Keratinocyte (primary cell): ENCODE data around the gene VANGL2. TPM values are rescaled to one million over a fixed set of nuclear protein-coding genes. Genes with fewer than 3 reads are reported as not detected.

ENCODE experiments used
- DNase-seq: peaks from one replicate; pipeline ENCODE4 v3.0.0-alpha.2; 2011; ENCODE audit warnings: low read depth, missing footprints, low spot score
- FAIRE-seq: peaks from 2 replicates; lab custom pipeline; 2011; peaks lifted over from hg19 to GRCh38; lab: Jason Lieb, UNC
- H2AFZ ChIP-seq: 2 replicates; pipeline ENCODE4 v1.6.0; 2012; ENCODE audit warnings: low read length, control low read depth, inconsistent platforms; ENCODE audit not compliant: control insufficient read depth
- H3K27ac ChIP-seq: 2 replicates; pipeline ENCODE4 v1.5.1; 2011; ENCODE audit warnings: low read length; ENCODE audit not compliant: control insufficient read depth, insufficient read depth
- H3K27me3 ChIP-seq: 3 replicates; pipeline ENCODE4 v1.6.0; 2011; ENCODE audit warnings: low read length; ENCODE audit not compliant: control insufficient read depth, insufficient read depth; ENCODE audit errors: extremely low read depth
- H3K36me3 ChIP-seq, 2 experiments: 2 replicates in 1 of 2; 3 replicates in 1 of 2; pipeline ENCODE4 v1.5.1; 2011; ENCODE audit warnings: low read length in 2 of 2, mild to moderate bottlenecking in 1 of 2; ENCODE audit not compliant: control insufficient read depth in 2 of 2, insufficient read depth in 2 of 2; ENCODE audit errors: extremely low read depth in 1 of 2
- H3K4me1 ChIP-seq: 3 replicates; pipeline ENCODE4 v1.5.1; 2011; ENCODE audit warnings: low read length; ENCODE audit not compliant: control insufficient read depth, insufficient read depth; ENCODE audit errors: extremely low read depth
- H3K4me2 ChIP-seq: 3 replicates; pipeline ENCODE4 v1.6.0; 2011; ENCODE audit warnings: low read depth, low read length; ENCODE audit not compliant: control insufficient read depth, insufficient read depth; ENCODE audit errors: extremely low read depth
- H3K4me3 ChIP-seq, 3 experiments: fragments of 200-600 bp in 1 of 3; sonication (generic) in 1 of 3; 2 replicates in 2 of 3; 3 replicates in 1 of 3; pipeline ENCODE4 v1.5.1; 2011 to 2016; ENCODE audit warnings: low read length in 3 of 3, mild to moderate bottlenecking in 3 of 3, control low read depth in 2 of 3, inconsistent platforms in 1 of 3, low read depth in 1 of 3, mixed read lengths in 1 of 3, mixed run types in 1 of 3, moderate library complexity in 1 of 3; ENCODE audit not compliant: control insufficient read depth in 2 of 3, insufficient read depth in 2 of 3; ENCODE audit errors: extremely low read depth in 1 of 3
- H3K79me2 ChIP-seq: 2 replicates; pipeline ENCODE4 v1.6.0; 2012; ENCODE audit warnings: low read length; ENCODE audit not compliant: control insufficient read depth, insufficient read depth
- H3K9ac ChIP-seq: 3 replicates; pipeline ENCODE4 v1.6.0; 2011; ENCODE audit warnings: low read length; ENCODE audit not compliant: control insufficient read depth, insufficient read depth; ENCODE audit errors: extremely low read depth
- H3K9me1 ChIP-seq: 3 replicates; pipeline ENCODE4 v1.6.0; 2011; ENCODE audit warnings: low read length; ENCODE audit not compliant: control insufficient read depth, insufficient read depth; ENCODE audit errors: extremely low read depth
- H3K9me3 ChIP-seq: 2 replicates; pipeline ENCODE4 v1.5.1; 2012; ENCODE audit warnings: low read depth, low read length; ENCODE audit not compliant: control insufficient read depth
- H4K20me1 ChIP-seq: 3 replicates; pipeline ENCODE4 v1.6.0; 2011; ENCODE audit warnings: low read length; ENCODE audit not compliant: control insufficient read depth, insufficient read depth; ENCODE audit errors: extremely low read depth
- EZH2 ChIP-seq: IDR thresholded peaks from one replicate; pipeline ENCODE4 v1.6.1; 2012; ENCODE audit warnings: inconsistent platforms, mild to moderate bottlenecking, low read length, moderate library complexity
- dilution Hi-C: fragments of 300-500 bp; cut with MboI; formaldehyde crosslinking; loops from one replicate; pipeline ENCODE4 v1.7.0; 2020; ENCODE audit warnings: low sequenced_read_pairs; ENCODE audit not compliant: extremely low pct_ligation_motif_present
- polyA plus RNA-seq, 5 experiments: library from polyadenylated mRNA; depleted of rRNA in 3 of 5; stranded (reverse) in 3 of 5; stranded (forward) in 1 of 5; unstranded in 1 of 5; fragments of >200 nt; gene quantifications; 1 replicate in 1 of 5; 2 replicates in 3 of 5; 3 replicates in 1 of 5; pipeline versions ENCODE4 v1.2.1 to v1.2.3, GENCODE V29; 2011 to 2012; ENCODE audit warnings: missing spikeins in 2 of 5, low read depth in 1 of 5, low replicate concordance in 1 of 5
- TF ChIP-seq, protein P1 (sequence below), 3 experiments: IDR thresholded peaks in 1 of 3; conservative IDR thresholded peaks in 1 of 3; optimal IDR thresholded peaks in 1 of 3; 2 replicates in 2 of 3; 3 replicates in 1 of 3; pipeline versions ENCODE3 to v1.5.1; 2011; ENCODE audit warnings: low read length in 3 of 3, mild to moderate bottlenecking in 3 of 3, moderate library complexity in 2 of 3, control low read depth in 1 of 3, inconsistent platforms in 1 of 3; ENCODE audit not compliant: insufficient read depth in 2 of 3; ENCODE audit errors: extremely low read depth in 1 of 3

Gene VANGL2
- polyA plus RNA-seq, 1 donor (not counting 4 experiments of a cell fraction or from before 2014, with no cell fraction given), result 10.9 TPM

DNA sequence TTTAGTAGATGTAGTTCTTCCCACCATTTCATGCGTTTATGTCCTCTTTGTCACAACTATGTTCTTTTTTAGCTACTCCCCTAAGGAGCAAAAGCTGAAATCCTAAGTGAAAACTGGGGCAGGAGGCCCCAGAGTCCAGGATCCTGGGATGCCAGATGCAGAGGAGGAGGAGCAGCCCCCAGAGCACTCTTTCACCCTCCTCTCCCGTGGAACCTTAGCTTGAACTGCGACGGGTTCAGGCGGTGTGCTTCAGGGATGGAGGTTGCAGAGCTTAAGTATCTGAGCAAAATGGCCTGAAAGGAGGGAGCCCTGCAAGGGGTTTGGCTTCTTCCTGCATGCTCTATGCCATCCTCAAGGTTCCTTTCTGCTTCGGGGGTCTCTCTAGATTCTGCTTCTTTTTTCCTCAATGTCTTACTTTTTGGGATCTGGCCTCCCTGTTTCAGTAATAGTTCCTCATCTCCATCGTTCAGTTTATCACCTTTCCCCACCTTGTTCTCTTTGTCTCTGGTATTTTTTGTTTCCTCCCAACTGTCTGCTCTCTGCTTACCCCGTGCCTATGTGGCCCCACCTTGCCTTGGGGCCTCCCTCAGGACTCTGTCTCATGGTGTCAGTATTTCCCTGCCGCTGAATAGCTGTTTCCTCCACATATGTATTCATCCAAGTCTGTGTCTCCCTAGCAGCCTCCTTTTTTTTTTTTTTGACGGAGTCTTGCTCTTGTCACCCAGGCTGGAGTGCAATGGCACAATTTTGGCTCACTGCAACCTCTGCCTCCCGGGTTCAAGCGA lies 36.2 kb upstream of the VANGL2 start:
- H3K27ac ChIP-seq, result no peak overlapping the region
- no peak for FAIRE-seq
- dilution Hi-C loops, result no loop called here

DNA sequence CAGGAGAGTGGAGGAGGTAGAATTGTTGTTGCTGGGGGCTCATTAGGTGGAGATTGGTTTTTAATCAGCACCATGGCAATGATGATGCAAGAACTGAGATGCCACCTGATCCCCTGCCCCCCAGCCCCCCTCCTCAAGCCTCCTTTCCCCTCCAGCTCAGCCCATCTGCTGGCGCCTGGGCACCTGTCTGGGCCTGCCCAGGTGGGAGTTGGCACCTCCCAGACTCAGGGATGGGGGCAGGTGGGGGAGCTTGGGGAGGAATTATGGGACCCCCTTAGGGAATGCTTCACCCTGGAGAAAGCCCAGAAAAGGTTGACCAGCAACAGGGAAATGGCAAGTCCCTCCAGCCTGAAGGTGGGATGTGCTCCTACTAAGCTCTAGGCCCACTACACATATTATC lies 35.0 kb upstream of the VANGL2 start:
- TF ChIP-seq, protein P1, sequence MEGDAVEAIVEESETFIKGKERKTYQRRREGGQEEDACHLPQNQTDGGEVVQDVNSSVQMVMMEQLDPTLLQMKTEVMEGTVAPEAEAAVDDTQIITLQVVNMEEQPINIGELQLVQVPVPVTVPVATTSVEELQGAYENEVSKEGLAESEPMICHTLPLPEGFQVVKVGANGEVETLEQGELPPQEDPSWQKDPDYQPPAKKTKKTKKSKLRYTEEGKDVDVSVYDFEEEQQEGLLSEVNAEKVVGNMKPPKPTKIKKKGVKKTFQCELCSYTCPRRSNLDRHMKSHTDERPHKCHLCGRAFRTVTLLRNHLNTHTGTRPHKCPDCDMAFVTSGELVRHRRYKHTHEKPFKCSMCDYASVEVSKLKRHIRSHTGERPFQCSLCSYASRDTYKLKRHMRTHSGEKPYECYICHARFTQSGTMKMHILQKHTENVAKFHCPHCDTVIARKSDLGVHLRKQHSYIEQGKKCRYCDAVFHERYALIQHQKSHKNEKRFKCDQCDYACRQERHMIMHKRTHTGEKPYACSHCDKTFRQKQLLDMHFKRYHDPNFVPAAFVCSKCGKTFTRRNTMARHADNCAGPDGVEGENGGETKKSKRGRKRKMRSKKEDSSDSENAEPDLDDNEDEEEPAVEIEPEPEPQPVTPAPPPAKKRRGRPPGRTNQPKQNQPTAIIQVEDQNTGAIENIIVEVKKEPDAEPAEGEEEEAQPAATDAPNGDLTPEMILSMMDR (optimal IDR thresholded peaks at IDR 0.05 in 1 of 3, IDR thresholded peaks at IDR 0.05 in 1 of 3, conservative IDR thresholded peaks at IDR 0.05 in 1 of 3; ENCODE audit: extremely low read depth in 1 of 3, insufficient read depth in 2 of 3, low read length in 3 of 3), result no peak
- TF ChIP-seq EZH2, result no peak
- FAIRE-seq, result no peak
- dilution Hi-C loops, result no loop called here

More for the DNA sequence above, 36.2 kb upstream of the VANGL2 start:
- TF ChIP-seq EZH2, result no peak
- TF ChIP-seq, protein P1 (optimal IDR thresholded peaks at IDR 0.05 in 1 of 3, IDR thresholded peaks at IDR 0.05 in 1 of 3, conservative IDR thresholded peaks at IDR 0.05 in 1 of 3; ENCODE audit: extremely low read depth in 1 of 3, insufficient read depth in 2 of 3, low read length in 3 of 3), result peak in 1 of 3 experiments; percentile 20
- no peak overlapping the region for H3K4me2 ChIP-seq
- H3K9ac ChIP-seq, result no peak overlapping the region
- no peaks in the 10 kb centered on the region for H3K4me1 ChIP-seq
- H3K9me3 ChIP-seq, result no peaks in the 10 kb centered on the region
- H3K9me1 ChIP-seq, result no peaks in the 10 kb centered on the region
- H3K79me2 ChIP-seq, result no peaks in the 10 kb centered on the region
- no peak overlapping the region for H2AFZ ChIP-seq
- no peak overlapping the region for H3K4me3 ChIP-seq
- H4K20me1 ChIP-seq, result no peaks in the 10 kb centered on the region
- H3K27me3 ChIP-seq, result no peaks in the 10 kb centered on the region
- no peak for DNase-seq
- peaks cover 0 to 7% of the 10 kb centered on the region in 2 experiments for H3K36me3 ChIP-seq

More for the DNA sequence above, 35.0 kb upstream of the VANGL2 start:
- no peak overlapping the region for H2AFZ ChIP-seq
- no peak overlapping the region for H3K27ac ChIP-seq
- H3K4me1 ChIP-seq, result no peaks in the 10 kb centered on the region
- no peaks in the 10 kb centered on the region for H3K9me1 ChIP-seq
- H3K79me2 ChIP-seq, result no peaks in the 10 kb centered on the region
- DNase-seq, result no peak
- peaks cover 0 to 5% of the 10 kb centered on the region in 2 experiments for H3K36me3 ChIP-seq
- no peaks in the 10 kb centered on the region for H3K9me3 ChIP-seq
- H3K4me3 ChIP-seq, result no peak overlapping the region
- H4K20me1 ChIP-seq, result no peaks in the 10 kb centered on the region
- H3K27me3 ChIP-seq, result no peaks in the 10 kb centered on the region
- H3K4me2 ChIP-seq, result no peak overlapping the region
- no peak overlapping the region for H3K9ac ChIP-seq
